ENCODE measurements around the gene TMEM234.

The TMEM234 gene

GRCh38 chr1:32180186-32181060, 41.7 kb downstream of the TMEM234 start:
- H3K4me2 ChIP-seq (ENCODE audit: low read length), result peak overlapping the region; percentile 95
- H3K27me3 ChIP-seq (ENCODE audit: control insufficient read depth, insufficient read depth, low read length), result no peaks in the 10 kb centered on the region
- TF ChIP-seq, protein P1, sequence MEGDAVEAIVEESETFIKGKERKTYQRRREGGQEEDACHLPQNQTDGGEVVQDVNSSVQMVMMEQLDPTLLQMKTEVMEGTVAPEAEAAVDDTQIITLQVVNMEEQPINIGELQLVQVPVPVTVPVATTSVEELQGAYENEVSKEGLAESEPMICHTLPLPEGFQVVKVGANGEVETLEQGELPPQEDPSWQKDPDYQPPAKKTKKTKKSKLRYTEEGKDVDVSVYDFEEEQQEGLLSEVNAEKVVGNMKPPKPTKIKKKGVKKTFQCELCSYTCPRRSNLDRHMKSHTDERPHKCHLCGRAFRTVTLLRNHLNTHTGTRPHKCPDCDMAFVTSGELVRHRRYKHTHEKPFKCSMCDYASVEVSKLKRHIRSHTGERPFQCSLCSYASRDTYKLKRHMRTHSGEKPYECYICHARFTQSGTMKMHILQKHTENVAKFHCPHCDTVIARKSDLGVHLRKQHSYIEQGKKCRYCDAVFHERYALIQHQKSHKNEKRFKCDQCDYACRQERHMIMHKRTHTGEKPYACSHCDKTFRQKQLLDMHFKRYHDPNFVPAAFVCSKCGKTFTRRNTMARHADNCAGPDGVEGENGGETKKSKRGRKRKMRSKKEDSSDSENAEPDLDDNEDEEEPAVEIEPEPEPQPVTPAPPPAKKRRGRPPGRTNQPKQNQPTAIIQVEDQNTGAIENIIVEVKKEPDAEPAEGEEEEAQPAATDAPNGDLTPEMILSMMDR (IDR thresholded peaks at IDR 0.05), result no peak
- peaks cover 16% of the 10 kb centered on the region for H3K79me2 ChIP-seq
- H3K4me3 ChIP-seq (ENCODE audit: low read depth, low read length), result peak overlapping the region; percentile 71
- no peaks in the 10 kb centered on the region for H3K9me3 ChIP-seq (ENCODE audit: control insufficient read depth, low read length)
- peak overlapping the region; percentile 82 for H2AFZ ChIP-seq
- no peak overlapping the region for H3K9ac ChIP-seq
- H3K4me1 ChIP-seq, result peaks cover 5% of the 10 kb centered on the region
- no peaks in the 10 kb centered on the region for H3K36me3 ChIP-seq (ENCODE audit: control insufficient read depth, insufficient read depth, low read length)
- H3K27ac ChIP-seq, result peak overlapping the region; percentile 87

DNA sequence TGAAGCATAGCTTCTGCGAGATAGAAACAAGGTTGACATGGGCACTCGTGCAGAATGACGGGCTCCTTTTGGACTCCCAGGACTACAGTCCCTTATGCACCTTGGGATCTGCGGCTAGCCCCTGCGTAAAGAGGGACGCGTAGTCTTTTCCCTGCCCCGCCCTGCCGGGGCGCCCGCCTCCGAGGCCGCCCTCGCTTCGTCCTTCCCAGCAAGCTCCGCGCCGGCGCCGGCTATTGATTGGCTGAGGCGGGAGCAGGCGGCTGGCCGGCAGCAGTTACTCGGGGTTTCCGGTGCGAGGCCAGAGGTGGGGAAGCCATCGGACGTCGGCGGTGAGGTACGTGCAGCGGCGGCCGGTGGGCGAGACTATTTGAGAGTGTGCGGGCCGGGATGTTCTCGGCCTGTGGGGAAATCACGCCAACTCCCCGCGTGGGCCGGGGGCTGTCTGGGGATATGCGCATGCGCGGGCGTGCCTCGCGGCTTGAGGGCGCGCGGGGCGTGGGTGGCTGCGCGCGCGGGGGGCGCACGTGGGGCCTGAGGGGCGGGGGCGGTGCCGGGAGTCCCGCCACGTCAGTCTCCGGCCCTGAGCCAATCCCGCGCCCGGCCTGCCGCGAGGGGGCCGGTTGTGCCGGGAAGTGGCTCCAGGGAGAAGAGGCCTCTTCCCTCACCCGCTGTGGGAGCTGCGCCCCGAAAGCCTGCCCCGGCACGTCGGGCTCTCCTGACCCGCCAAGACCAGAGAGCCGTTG, 42.5 kb downstream of the TMEM234 start, which contains the start of gene TXLNA:
TXLNA (plus strand) TSS at position 233 of the 743 bp plus-strand sequence. CDS start 671 bp downstream, outside the sequence.
- no peaks in the 10 kb centered on the region for H3K9me3 ChIP-seq (ENCODE audit: control insufficient read depth, low read length)
- H3K79me2 ChIP-seq, result peaks cover 12% of the 10 kb centered on the region
- peaks cover 5% of the 10 kb centered on the region for H3K4me1 ChIP-seq
- peak within 1 kb of the TSS; percentile 95 for H3K4me2 ChIP-seq (ENCODE audit: low read length)
- peak within 1 kb of the TSS; percentile 82 for H2AFZ ChIP-seq
- no peaks in the 10 kb centered on the region for H3K36me3 ChIP-seq (ENCODE audit: control insufficient read depth, insufficient read depth, low read length)
- H3K27ac ChIP-seq, result peak within 1 kb of the TSS; percentile 87
- TF ChIP-seq, protein P1 (IDR thresholded peaks at IDR 0.05), result no peak
- no peak within 1 kb of the TSS for H3K9ac ChIP-seq
- H3K27me3 ChIP-seq (ENCODE audit: control insufficient read depth, insufficient read depth, low read length), result no peaks in the 10 kb centered on the region
- H3K4me3 ChIP-seq (ENCODE audit: low read depth, low read length), result peak within 1 kb of the TSS; percentile 71

DNA sequence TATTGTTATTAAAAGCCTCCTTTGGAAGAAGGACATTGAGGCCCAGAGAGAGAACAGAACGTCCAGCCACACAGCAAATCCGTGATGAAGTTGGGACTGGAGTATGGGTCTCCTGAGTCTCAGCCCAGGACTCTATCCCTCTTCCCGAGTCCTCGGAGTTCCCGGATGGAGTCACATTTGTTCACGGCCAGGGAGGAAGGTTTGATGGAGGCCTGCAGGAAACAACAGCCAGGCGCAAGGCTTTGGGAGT, 43.0 kb downstream of the TMEM234 start:
- Histone ChIP-seq H3K4me3 (ENCODE audit: low read depth, low read length) (peak overlapping the region; percentile 71), H2AFZ (peak overlapping the region; percentile 82), H3K4me1 (peaks cover 5% of the 10 kb centered on the region), H3K9me3 (ENCODE audit: control insufficient read depth, low read length) (no peaks in the 10 kb centered on the region), H3K9ac (no peak overlapping the region), H3K27ac (peak overlapping the region; percentile 87), H3K27me3 (ENCODE audit: control insufficient read depth, insufficient read depth, low read length) (no peaks in the 10 kb centered on the region), H3K4me2 (ENCODE audit: low read length) (peak overlapping the region; percentile 95), H3K36me3 (ENCODE audit: control insufficient read depth, insufficient read depth, low read length) (no peaks in the 10 kb centered on the region), H3K79me2 (peaks cover 11% of the 10 kb centered on the region)
- TF ChIP-seq, protein P1 (IDR thresholded peaks at IDR 0.05), result no peak

DNA sequence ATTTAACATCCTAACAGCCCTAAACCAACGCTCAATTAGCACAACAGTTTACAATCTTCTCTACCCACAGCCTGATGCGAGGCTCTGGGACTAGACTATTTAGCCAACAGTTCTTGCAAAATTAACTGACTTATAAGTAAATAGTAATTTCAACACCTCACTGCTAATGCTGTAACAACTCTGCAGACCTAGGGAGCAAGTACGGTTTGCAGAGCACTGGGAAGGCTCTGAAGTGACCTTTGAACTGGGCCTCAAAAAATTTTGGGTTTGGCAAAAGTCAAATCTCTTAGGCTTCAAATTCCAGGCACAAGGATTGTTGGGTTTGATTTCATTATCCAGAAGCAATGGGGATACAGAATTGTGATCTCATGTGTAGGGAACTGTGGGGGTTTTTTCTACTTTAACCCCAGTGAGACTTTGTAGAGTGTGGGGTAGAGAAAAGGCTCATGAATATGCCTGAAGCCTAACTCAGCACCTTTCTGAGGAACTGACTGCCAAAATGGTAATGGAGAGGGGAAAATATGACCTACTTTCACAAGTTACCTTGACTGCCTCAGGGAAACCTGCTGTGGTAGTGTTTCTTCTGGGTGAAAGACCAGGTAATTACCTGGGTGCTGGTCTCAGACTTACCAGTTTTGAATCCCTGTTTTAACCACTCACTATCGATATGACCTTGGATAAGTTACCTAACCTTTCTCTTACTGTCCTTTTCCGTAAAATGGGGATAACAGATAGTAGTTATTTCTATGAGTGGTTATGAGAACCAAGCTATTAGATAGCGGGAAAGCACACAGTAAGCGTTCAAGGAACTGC, 43.6 kb downstream of the TMEM234 start:
- Histone ChIP-seq H3K4me3 (ENCODE audit: low read depth, low read length) (peak overlapping the region; percentile 71), H2AFZ (peak overlapping the region; percentile 82), H3K4me2 (ENCODE audit: low read length) (peak overlapping the region; percentile 95), H3K9ac (no peak overlapping the region), H3K27me3 (ENCODE audit: control insufficient read depth, insufficient read depth, low read length) (no peaks in the 10 kb centered on the region), H3K36me3 (ENCODE audit: control insufficient read depth, insufficient read depth, low read length) (no peaks in the 10 kb centered on the region), H3K79me2 (peaks cover 6% of the 10 kb centered on the region), H3K9me3 (ENCODE audit: control insufficient read depth, low read length) (no peaks in the 10 kb centered on the region), H3K4me1 (peaks cover 5% of the 10 kb centered on the region), H3K27ac (peak overlapping the region; percentile 87)
- TF ChIP-seq, protein P1 (IDR thresholded peaks at IDR 0.05), result no peak

Data from parathyroid adenoma (tissue), 2 donors.